ENCODE results near the gene ZNF648.
A peak's percentile ranks its signal among the peaks of the same experiment; 100 is the strongest.
"Not testable (repeated sequence)": the region's sequence is repeated elsewhere in the genome, so short reads cannot be mapped to it uniquely, and the experiment has no call there.

ZNF648 gene

DNA sequence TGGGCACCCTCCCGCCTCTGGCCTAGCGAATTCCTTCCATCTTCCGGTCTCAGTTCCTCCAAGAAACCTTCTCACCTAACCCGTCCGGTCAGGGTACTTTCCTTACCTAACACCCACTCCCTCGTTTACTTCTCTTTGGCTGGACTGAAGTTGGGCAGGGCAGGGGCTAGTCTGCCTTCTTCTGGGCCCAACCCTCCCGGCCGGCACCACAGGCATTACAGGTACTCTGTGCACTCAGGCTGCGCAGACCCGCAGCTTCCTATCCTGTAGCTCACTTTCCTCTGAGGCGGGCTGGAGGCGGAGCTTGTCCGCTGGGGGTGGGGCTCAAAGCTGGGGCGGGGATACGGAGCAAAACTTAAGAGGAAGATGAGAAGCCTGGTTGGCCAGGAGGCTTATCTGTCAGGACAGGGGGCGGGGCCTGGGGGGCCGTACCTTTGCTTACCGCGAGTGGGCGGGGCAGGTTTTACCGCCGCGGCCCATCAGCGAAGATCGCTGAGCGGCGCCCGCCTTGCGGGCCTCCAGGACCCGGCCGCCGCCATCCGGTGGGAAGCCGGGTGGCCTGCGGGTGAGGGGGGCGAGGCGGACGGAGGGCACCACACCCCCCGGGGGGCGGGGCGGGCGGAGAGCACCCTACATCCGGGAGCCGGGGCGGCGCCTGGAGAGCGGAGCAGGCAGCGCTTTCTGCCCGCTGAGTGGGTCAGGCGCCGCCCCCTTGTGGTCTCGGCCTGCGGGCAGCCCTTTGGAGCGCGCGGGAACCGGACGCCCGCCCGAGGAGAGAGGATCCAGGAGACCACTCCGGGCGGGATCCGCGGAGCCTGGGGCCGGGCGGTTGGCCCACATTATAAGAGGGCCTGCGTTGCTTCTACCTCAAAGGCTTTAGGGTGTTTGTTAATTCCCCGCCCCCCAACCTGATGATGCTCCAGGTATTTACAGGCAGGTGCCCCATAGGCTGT lies 31.9 kb downstream of the ZNF648 start:
- Mint-ChIP-seq H3K4me3 (peak overlapping the region; percentile 97), H3K27ac (peak overlapping the region; percentile 82), H3K36me3 (no peaks in the 10 kb centered on the region), H3K4me1 (peaks cover 12% of the 10 kb centered on the region), H3K27me3 (peaks cover 1% of the 10 kb centered on the region), H3K9me3 (no peaks in the 10 kb centered on the region)
- peak; percentile 92 to 94 for DNase-seq (ENCODE audit: low spot score in 2 of 2)
- ATAC-seq (ENCODE audit: low read depth) = peak; percentile 87

DNA sequence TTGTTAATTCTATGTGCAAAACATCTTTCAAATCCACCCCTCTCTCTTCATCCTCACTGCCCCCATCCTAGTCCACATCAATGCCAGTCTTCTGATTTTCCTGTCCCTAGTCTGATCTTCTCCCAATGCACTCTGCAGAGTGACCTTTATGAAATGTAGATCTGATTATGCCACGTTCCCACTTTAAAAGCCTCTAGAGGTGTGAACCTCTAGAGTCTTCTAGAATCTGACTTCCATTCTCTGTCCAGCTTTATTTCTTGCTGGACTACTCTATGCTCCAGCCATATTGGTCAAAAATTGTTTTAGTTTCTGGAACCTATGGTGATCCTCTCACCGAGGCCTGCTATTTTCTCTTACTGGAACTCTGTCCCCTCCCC lies 32.5 kb downstream of the ZNF648 start:
- H3K27ac Mint-ChIP-seq = peak overlapping the region; percentile 82
- ATAC-seq (ENCODE audit: low read depth) = no peak
- peaks cover 1% of the 10 kb centered on the region for H3K27me3 Mint-ChIP-seq
- peak overlapping the region; percentile 97 for H3K4me3 Mint-ChIP-seq
- DNase-seq (ENCODE audit: low spot score in 2 of 2) = no peak
- no peaks in the 10 kb centered on the region for H3K9me3 Mint-ChIP-seq
- H3K36me3 Mint-ChIP-seq = no peaks in the 10 kb centered on the region
- H3K4me1 Mint-ChIP-seq = peaks cover 12% of the 10 kb centered on the region

DNA sequence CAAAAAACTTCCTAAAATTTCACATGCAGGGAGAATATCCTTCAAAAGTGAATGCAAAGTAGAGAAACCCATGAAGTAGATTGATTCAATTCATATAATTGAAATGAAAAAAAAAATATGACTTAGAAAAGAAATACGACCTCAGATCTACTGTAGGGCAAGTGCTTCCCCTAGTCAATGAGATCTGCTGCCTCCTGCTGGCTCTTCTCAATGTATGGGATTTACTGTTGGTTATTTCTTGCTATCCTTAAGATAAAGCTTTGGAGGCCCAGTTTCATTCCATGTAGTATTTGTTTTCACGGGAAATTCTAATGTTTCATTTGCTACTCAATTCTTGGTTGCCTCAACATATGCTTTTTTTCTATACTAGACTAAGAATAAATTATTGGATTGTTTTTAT lies 46.2 kb downstream of the ZNF648 start:
- DNase-seq (ENCODE audit: low spot score in 2 of 2) (no peak), ATAC-seq (ENCODE audit: low read depth) (no peak)
- H3K36me3 Mint-ChIP-seq = peaks cover 2% of the 10 kb centered on the region
- H3K4me1 Mint-ChIP-seq = no peaks in the 10 kb centered on the region
- no peaks in the 10 kb centered on the region for H3K27me3 Mint-ChIP-seq
- H3K9me3 Mint-ChIP-seq = peaks cover 13% of the 10 kb centered on the region
- H3K4me3 Mint-ChIP-seq = no peak overlapping the region
- H3K27ac Mint-ChIP-seq = no peak overlapping the region

DNA sequence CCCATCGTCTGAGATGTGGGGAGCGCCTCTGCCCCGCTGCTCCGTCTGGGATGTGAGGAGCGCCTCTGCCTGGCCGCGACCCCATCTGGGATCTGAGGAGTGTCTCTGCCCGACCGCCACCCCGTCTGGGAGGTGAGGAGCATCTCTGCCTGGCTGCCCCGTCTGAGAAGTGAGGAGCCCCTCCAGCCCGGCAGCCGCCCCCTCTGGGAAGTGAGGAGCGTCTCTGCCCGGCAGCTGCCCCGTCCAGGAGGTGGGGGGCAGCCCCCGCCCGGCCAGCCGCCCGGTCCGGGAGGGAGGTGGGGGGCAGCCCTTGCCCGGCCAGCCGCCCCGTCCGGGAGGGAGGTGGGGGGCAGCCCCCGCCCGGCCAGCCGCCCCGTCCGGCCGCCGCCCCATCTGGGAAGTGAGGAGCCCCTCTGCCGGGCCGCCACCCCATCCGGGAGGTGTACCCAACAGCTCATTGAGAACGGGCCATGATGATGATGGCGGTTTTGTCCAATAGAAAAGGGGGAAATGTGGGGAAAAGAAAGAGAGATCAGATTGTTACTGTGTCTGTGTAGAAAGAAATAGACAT lies 50.6 kb downstream of the ZNF648 start:
- not testable (repeated sequence) for H3K27ac Mint-ChIP-seq; DNase-seq (ENCODE audit: low spot score in 2 of 2); ATAC-seq (ENCODE audit: low read depth); H3K36me3 Mint-ChIP-seq; H3K4me3 Mint-ChIP-seq; H3K4me1 Mint-ChIP-seq; H3K27me3 Mint-ChIP-seq
- H3K9me3 Mint-ChIP-seq = peaks cover 11% of the 10 kb centered on the region

GRCh38 chr1:182005398-182005797 lies 56.1 kb downstream of the ZNF648 start:
- not testable (repeated sequence) for DNase-seq (ENCODE audit: low spot score in 2 of 2); H3K4me3 Mint-ChIP-seq; ATAC-seq (ENCODE audit: low read depth); H3K4me1 Mint-ChIP-seq; H3K36me3 Mint-ChIP-seq; H3K27ac Mint-ChIP-seq; H3K9me3 Mint-ChIP-seq
- H3K27me3 Mint-ChIP-seq = peaks cover 17% of the 10 kb centered on the region

- DNase-seq (ENCODE audit: low spot score in 2 of 2) (no peak), ATAC-seq (ENCODE audit: low read depth) (no peak)
- no peak overlapping the region for H3K4me3 Mint-ChIP-seq
- H3K27me3 Mint-ChIP-seq = peaks cover 17% of the 10 kb centered on the region
- H3K4me1 Mint-ChIP-seq = no peaks in the 10 kb centered on the region
- H3K9me3 Mint-ChIP-seq = peaks cover 3% of the 10 kb centered on the region
- no peak overlapping the region for H3K27ac Mint-ChIP-seq
- peaks cover 6% of the 10 kb centered on the region for H3K36me3 Mint-ChIP-seq
These were observed 56.9 kb downstream of the ZNF648 start for GRCh38 chr1:182004601-182005000.
